Spinal cord (tissue), 10 donors: ENCODE measurements around the gene AFF1. TPM values are rescaled to one million over a fixed set of nuclear protein-coding genes. Genes with fewer than 3 reads are reported as not detected.

ENCODE experiments used
- DNase-seq, 6 donors: peaks; one replicate each; pipeline versions ENCODE4 v3.0.0 to v3.0.0-alpha.2; 2013 to 2015; ENCODE audit warnings: low spot score in 6 of 6, low read depth in 4 of 6
- H3K27ac ChIP-seq: one replicate; pipeline ENCODE4 v1.5.1; 2013; ENCODE audit warnings: low read depth, low read length, control low read depth
- H3K27me3 ChIP-seq: one replicate; pipeline ENCODE4 v1.6.1; 2013; ENCODE audit warnings: low read length; ENCODE audit not compliant: control insufficient read depth, insufficient read depth
- H3K36me3 ChIP-seq: one replicate; pipeline ENCODE4 v1.6.1; 2013; ENCODE audit warnings: low read length; ENCODE audit not compliant: control insufficient read depth, insufficient read depth
- H3K4me1 ChIP-seq: one replicate; pipeline ENCODE4 v1.6.1; 2013; ENCODE audit warnings: low read length; ENCODE audit not compliant: control insufficient read depth, insufficient read depth
- H3K4me3 ChIP-seq: one replicate; pipeline ENCODE4 v1.5.1; 2013; ENCODE audit warnings: low read depth, low read length, control low read depth
- H3K9me3 ChIP-seq: one replicate; pipeline ENCODE4 v1.6.1; 2013; ENCODE audit warnings: low read length; ENCODE audit not compliant: control insufficient read depth, insufficient read depth
- WGBS: methylation state at CpG from one replicate; pipeline ENCODE4 v1.1.5; 2013; ENCODE audit warnings: missing lambda C conversion rate; ENCODE audit not compliant: insufficient coverage; 5-methylcytosine and 5-hydroxymethylcytosine counted together
- polyA plus RNA-seq, 2 donors: library from polyadenylated mRNA; unstranded; fragments of 120-200 nt; gene quantifications; one replicate each; pipeline ENCODE4 v1.2.1, GENCODE V29; 2013; ENCODE audit not compliant: insufficient read length in 2 of 2
- total RNA-seq, 2 donors: library from RNA; depleted of rRNA in 1 of 2; stranded (reverse); fragments of 120-200 nt in 1 of 2; fragments of >200 nt in 1 of 2; gene quantifications; one replicate each; pipeline versions ENCODE4 v1.2.3 to v1.2.4, GENCODE V29; 2013 to 2014
- donor health status: healthy.

AFF1 gene
- total and polyA plus RNA-seq, 4 donors = 14.2 to 24.6 (median 18.4) TPM

- no peaks in the 10 kb centered on the region for H3K36me3 ChIP-seq
- no peak overlapping the region for H3K4me3 ChIP-seq
- H3K9me3 ChIP-seq = no peaks in the 10 kb centered on the region
- H3K27me3 ChIP-seq = no peaks in the 10 kb centered on the region
- 50% methylated on average over 2 of the region's 3 CpGs for WGBS
- no peak for DNase-seq
- no peak overlapping the region for H3K27ac ChIP-seq
- no peaks in the 10 kb centered on the region for H3K4me1 ChIP-seq
These were observed 16.2 kb upstream of the AFF1 start for GRCh38 chr4:86918539-86919072.

GRCh38 chr4:86919561-86920223, 15.1 kb upstream of the AFF1 start:
- H3K4me1 ChIP-seq = no peaks in the 10 kb centered on the region
- H3K27me3 ChIP-seq = no peaks in the 10 kb centered on the region
- no peak overlapping the region for H3K4me3 ChIP-seq
- DNase-seq = no peak
- no peaks in the 10 kb centered on the region for H3K36me3 ChIP-seq
- no peaks in the 10 kb centered on the region for H3K9me3 ChIP-seq
- no peak overlapping the region for H3K27ac ChIP-seq
- WGBS = 100% methylated on average over 1 of the region's 4 CpGs

- Histone ChIP-seq H3K4me1 (no peaks in the 10 kb centered on the region), H3K36me3 (no peaks in the 10 kb centered on the region), H3K27me3 (no peaks in the 10 kb centered on the region), H3K9me3 (no peaks in the 10 kb centered on the region), H3K27ac (no peak overlapping the region), H3K4me3 (no peak overlapping the region)
- WGBS = 100% methylated on average over 1 of the region's 1 CpG
- no peak for DNase-seq
These were observed 13.1 kb upstream of the AFF1 start for GRCh38 chr4:86921608-86922252.

GRCh38 chr4:86924811-86925210, 10.0 kb upstream of the AFF1 start:
- Histone ChIP-seq H3K9me3 (no peaks in the 10 kb centered on the region), H3K27ac (no peak overlapping the region), H3K4me3 (no peak overlapping the region), H3K4me1 (no peaks in the 10 kb centered on the region), H3K36me3 (no peaks in the 10 kb centered on the region), H3K27me3 (no peaks in the 10 kb centered on the region)
- WGBS = no CpG with 5 or more reads among the region's 2 CpGs
- no peak for DNase-seq

- Histone ChIP-seq H3K4me3 (no peak overlapping the region), H3K27ac (no peak overlapping the region), H3K9me3 (no peaks in the 10 kb centered on the region), H3K27me3 (no peaks in the 10 kb centered on the region), H3K4me1 (no peaks in the 10 kb centered on the region), H3K36me3 (no peaks in the 10 kb centered on the region)
- WGBS = 100% methylated on average over 2 of the region's 6 CpGs
- DNase-seq = no peak
These were observed 8.2 kb upstream of the AFF1 start for GRCh38 chr4:86926435-86927086.

- H3K9me3 ChIP-seq = no peaks in the 10 kb centered on the region
- DNase-seq = no peak
- H3K4me1 ChIP-seq = no peaks in the 10 kb centered on the region
- no peaks in the 10 kb centered on the region for H3K27me3 ChIP-seq
- H3K36me3 ChIP-seq = no peaks in the 10 kb centered on the region
- WGBS = 100% methylated on average over 1 of the region's 2 CpGs
- no peak overlapping the region for H3K27ac ChIP-seq
- no peak overlapping the region for H3K4me3 ChIP-seq
These were observed 6.9 kb upstream of the AFF1 start for GRCh38 chr4:86927843-86928395.

GRCh38 chr4:86928400-86929255, 6.2 kb upstream of the AFF1 start:
- DNase-seq = no peak
- no peaks in the 10 kb centered on the region for H3K9me3 ChIP-seq
- WGBS = 83% methylated on average over 7 of the region's 10 CpGs
- H3K36me3 ChIP-seq = no peaks in the 10 kb centered on the region
- no peak overlapping the region for H3K27ac ChIP-seq
- no peaks in the 10 kb centered on the region for H3K27me3 ChIP-seq
- H3K4me1 ChIP-seq = no peaks in the 10 kb centered on the region
- H3K4me3 ChIP-seq = no peak overlapping the region

GRCh38 chr4:86934147-86934770, 552 bp upstream of the AFF1 start:
- Histone ChIP-seq H3K36me3 (no peaks in the 10 kb centered on the region), H3K9me3 (no peaks in the 10 kb centered on the region), H3K27ac (peak overlapping the region; percentile 72), H3K4me1 (peaks cover 10% of the 10 kb centered on the region), H3K4me3 (peak overlapping the region; percentile 73), H3K27me3 (peaks cover 13% of the 10 kb centered on the region)
- 9% methylated on average over 9 of the region's 15 CpGs for WGBS
- DNase-seq = peak in 1 of 6 donors; percentile 52

GRCh38 chr4:86935566-86935852, 698 bp downstream of the AFF1 start:
- Histone ChIP-seq H3K4me1 (peaks cover 10% of the 10 kb centered on the region), H3K27me3 (peaks cover 13% of the 10 kb centered on the region), H3K4me3 (peak overlapping the region; percentile 73), H3K9me3 (no peaks in the 10 kb centered on the region), H3K27ac (peak overlapping the region; percentile 78), H3K36me3 (no peaks in the 10 kb centered on the region)
- WGBS = 1% methylated on average over 10 of the region's 16 CpGs
- no peak for DNase-seq
